Measurements from ENCODE around the gene BFSP1.
A peak's percentile ranks its signal among the peaks of the same experiment; 100 is the strongest.

Gene BFSP1

GRCh38 chr20:17556837-17557674, 25.9 kb upstream of the BFSP1 start:
- no peak for DNase-seq

- no peak for DNase-seq
Observed at GRCh38 chr20:17555106-17555505, 23.9 kb upstream of the BFSP1 start.

- no peak for DNase-seq
Observed at GRCh38 chr20:17549131-17549530, 18.0 kb upstream of the BFSP1 start.

DNA sequence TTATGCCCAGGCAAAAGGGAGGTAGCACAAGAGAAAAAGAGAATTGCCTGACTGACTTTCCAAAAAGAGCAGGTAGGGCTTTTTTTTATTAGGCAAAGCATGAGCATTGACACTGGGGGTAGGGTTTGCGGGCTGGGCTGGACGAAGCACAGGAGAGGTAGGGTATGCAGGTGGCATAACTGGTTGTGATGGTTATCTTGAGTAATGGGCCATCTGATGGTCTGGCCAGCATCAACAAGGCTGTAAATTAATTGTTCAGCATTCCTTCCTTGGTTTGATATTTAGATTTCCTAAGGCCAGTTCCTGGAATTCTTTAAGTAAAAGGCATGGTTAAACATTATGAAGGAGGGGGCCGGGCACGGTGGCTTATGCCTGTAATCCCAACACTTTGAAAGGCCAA, 13.9 kb upstream of the BFSP1 start:
- DNase-seq: no peak

DNA sequence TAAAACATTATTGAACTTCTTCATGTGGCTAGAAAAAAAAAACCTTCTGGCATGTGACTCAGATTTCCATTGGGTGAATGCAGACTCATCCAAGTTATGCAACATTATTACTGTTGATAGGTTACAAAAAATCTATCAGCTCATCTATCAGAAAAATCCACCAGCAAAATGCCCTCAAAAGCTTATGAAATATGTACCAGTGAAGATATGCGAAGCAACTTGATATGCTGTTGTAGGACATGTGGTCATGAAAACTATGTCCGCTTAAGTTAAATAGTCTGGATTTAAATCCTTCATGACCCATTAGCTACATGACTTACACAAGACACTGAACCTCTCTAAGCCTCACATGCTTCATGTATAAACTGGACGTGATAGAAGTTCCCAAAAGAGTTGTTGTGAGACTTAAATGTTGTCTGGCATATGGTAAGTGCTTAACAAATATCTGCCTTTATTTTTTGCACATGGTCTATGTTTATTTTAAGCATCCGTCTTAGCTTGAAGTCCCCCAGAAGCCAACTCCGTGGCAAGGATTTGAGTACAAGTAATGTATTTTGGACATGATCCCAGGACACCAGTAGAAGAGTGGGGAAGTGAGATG, 12.5 kb upstream of the BFSP1 start:
- no peak for DNase-seq

DNA sequence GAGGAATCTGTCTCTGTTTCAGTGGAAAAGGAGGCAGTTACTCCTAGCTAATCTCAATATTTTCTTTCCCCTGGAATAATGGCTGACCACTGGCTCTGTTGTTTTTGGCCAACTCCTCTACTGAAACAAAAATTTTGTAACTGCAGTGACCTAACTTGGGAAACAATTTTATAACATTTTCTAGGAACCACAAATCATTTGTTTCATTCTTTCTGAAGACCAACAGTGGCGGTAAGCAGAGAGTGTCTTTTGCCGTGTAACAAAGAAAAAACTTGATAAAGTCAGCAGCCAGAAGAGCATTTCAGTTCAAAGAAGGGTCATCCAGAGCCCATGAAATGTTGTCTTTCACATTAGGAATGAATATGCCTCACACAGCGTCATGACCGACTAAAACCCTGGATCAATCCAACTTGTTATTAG, 11.8 kb upstream of the BFSP1 start:
- no peak for DNase-seq

- no peak for DNase-seq
Observed at GRCh38 chr20:17542481-17542880, 11.3 kb upstream of the BFSP1 start.

GRCh38 chr20:17541996-17542395, 10.8 kb upstream of the BFSP1 start:
- DNase-seq: no peak

DNA sequence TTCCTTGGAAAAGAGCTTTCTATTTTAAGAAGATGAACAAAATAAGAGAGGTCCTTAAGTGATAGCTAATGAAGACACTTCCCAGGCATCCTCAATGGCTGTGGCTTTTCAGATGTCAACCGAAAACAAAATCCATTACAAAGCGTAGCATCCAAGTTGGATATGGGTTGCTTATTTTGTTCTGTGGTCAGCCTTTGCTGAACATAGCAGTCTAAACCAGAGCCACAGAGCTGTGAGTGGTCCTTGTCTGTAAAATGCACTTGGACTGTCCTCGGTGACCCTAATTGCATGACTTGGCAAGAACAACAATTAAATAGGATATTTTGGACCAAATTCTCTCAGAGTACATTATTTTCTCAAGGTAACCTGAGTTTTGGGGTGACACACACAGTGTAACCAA, 10.4 kb upstream of the BFSP1 start:
- DNase-seq: no peak

DNA sequence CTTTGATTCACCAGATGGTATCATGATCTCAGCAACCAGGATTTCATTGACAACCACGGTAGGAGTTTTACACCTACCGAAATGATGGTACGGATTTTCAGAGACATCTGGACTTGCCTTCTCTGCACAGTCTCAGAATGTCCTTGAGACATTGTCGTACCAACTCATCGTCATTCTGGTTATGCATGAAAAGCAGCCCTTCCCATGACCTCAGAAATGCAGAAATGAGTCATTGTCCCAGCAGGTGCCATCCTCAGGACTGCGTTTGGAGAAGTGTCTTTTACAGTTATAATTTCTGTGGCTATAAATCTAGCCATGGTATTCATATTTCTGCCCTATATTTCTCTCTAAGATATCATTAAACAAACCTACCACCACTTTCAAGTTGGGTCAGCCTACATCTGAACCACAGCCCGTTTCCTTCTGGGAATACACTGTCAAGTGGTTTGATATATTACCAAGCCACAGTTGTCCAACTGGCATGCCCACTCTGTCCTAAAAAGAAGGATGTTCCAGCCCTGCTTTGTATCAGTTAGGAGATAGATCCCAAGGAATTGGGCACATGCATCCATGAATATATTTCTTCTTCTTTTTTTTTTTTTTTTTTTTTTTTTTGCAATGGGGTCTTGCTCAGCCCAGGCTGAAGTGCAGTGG, 7.5 kb upstream of the BFSP1 start:
- DNase-seq: no peak

GRCh38 chr20:17537959-17538358, 6.8 kb upstream of the BFSP1 start:
- DNase-seq: no peak

- peak; percentile 12 to 49 for DNase-seq
Observed at GRCh38 chr20:17536944-17537444, 5.8 kb upstream of the BFSP1 start.

DNA sequence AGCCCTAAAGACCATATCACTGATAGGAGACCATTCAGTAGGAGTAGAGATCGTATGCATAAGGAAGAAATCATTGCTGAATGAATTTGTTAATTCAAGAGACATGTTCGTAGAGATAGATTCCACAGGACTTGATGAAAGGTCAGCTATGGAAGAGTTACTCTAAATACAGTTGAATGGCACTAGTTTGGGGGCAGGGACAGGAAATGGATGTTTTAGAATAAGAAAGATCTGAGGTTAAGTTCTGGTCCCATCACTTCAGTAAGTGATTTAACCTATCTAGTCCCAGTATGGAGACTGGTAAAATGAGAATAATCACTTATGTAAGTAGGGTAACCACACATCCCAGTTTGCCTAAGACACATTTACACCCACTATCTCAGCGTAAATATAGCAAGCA, 2.9 kb upstream of the BFSP1 start:
- no peak for DNase-seq

- no peak for DNase-seq
Observed at GRCh38 chr20:17533396-17533795, 2.2 kb upstream of the BFSP1 start.

- no peak for DNase-seq
Observed at GRCh38 chr20:17531665-17532025, 466 bp upstream of the BFSP1 start.

DNA sequence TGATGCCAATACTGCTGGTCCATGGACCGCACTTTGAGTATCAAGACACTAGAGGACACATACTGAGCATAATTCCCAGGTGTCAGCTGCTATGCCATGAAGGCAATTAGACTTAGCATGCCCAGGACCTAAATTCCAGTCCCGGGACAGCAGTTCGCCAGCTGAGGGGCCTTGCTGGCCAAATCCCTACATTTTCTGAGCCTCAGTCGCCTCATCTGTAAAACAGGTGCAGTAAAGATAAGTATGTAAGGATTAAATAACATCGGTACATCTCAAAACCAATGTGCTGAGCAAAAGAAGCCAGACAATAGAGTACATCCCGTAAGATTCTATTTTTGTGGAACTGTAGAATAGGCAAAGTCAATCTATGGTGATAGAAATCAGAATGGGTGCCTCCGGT, 1.0 kb downstream of the BFSP1 start:
- DNase-seq: no peak

- no peak for DNase-seq
Observed at GRCh38 chr20:17529586-17529985, 1.6 kb downstream of the BFSP1 start.

GRCh38 chr20:17525650-17526049, 5.5 kb downstream of the BFSP1 start:
- no peak for DNase-seq

DNA sequence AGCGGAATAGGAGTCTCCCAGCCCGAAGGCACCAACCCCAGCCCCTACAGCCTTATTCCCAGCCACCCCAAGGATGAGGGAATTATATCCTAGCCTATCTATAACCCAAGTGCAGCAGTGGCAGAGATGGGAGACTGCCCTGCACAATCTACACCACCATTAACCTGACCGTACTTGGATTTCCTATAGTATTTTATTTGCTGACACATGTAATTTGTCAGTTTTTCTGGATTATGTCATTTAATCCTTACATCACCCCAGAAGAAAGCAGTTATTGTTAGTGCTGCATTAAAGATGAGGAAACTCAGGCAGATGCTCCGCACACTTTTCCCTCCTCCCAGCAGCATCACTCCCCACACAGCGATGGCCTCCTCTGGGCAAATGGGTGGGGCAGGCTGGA, 6.0 kb downstream of the BFSP1 start:
- no peak for DNase-seq

- no peak for DNase-seq
Observed at GRCh38 chr20:17524560-17524959, 6.6 kb downstream of the BFSP1 start.

DNA sequence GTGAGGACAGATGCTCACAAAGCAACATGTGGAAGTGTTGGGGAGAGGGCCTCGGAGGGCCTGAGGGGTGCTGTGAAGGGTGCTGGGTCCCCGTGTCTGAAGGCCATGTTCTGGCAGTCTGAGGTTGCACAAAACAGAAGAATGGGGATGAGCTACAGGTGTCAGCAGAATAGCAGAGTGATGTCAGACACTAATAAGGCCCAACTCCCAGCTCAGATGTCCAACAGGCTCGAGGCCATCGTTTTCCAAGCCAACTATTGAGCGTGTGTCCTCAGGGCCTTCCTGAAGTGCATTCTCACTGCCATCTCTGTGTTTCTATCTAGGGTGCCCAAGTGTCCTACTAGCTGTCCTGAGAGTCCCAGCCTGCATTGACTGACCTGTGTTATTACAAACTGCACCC, 7.9 kb downstream of the BFSP1 start:
- DNase-seq: no peak

GRCh38 chr20:17522528-17522927, 8.7 kb downstream of the BFSP1 start:
- no peak for DNase-seq

DNA sequence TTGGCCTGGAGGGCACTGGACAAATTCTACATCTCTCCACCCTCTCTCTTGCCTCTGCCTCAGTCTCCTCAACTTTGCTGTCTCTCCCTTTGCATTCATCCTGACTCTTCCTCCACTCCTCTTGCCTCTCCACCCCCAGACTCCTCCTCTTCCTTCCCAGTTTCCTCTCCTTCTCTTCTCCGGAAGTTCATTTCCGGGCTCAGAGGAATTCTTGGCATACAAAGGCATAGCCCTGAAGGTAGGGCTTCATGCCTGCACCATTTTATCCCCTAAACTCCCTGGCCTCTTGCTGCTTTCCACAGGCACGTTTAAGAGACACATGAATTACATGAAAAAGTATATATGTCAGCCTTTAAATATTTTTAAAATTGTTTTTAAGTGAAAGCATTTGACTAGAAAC, 10.6 kb downstream of the BFSP1 start:
- no peak for DNase-seq

Data from bone marrow (tissue), 2 donors.